NCI-H1930 (cell line): ENCODE results near the gene BOLA2B.
A peak's percentile ranks its signal among the peaks of the same experiment; 100 is the strongest.
"Not testable (repeated sequence)": the region's sequence is repeated elsewhere in the genome, so short reads cannot be mapped to it uniquely, and the experiment has no call there.

Experiments used
- DNase-seq, 2 experiments: peaks; one replicate each; lab custom pipeline; 2025; lab: John Stamatoyannopoulos, UW

BOLA2B gene

DNA sequence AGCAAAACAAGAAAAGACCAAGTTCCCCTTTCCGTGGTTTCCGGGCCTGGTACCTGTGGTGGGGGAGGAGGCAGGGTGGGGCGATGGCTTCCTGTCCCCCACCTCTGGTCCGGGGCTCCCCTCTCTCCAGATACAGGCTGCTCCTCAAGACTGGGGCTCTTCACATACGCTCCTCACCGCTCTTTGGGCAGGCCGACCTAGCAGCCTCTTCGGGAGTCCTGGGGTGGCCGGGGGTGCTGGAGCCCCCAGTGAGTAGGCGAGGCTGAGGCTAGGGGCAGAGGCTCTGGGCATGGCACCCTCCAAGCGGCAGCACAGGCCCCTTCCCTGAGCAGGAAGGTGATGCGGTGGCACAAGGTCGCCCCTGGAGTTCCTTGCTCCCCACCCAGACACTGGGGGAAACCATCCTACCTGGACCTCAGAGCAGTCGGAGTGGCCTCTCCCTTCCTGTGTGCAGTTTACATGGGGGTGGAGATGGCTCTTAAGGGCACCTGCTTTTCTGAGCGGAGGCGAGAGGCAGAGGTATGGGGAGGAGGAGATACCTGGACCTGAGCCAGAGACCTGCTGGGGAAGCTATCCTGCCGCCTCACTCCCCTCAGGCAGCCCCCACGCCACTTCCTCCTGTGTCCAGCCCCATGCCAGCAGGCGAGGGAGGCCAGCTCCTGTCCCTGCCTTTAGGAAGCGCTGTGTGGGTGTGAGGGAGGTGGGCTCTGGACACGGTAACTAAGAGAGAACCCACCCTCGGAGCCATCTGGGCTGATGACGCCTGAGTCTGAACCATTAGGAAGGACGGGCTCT lies 9.2 kb downstream of the BOLA2B start:
- DNase-seq: no peak

DNA sequence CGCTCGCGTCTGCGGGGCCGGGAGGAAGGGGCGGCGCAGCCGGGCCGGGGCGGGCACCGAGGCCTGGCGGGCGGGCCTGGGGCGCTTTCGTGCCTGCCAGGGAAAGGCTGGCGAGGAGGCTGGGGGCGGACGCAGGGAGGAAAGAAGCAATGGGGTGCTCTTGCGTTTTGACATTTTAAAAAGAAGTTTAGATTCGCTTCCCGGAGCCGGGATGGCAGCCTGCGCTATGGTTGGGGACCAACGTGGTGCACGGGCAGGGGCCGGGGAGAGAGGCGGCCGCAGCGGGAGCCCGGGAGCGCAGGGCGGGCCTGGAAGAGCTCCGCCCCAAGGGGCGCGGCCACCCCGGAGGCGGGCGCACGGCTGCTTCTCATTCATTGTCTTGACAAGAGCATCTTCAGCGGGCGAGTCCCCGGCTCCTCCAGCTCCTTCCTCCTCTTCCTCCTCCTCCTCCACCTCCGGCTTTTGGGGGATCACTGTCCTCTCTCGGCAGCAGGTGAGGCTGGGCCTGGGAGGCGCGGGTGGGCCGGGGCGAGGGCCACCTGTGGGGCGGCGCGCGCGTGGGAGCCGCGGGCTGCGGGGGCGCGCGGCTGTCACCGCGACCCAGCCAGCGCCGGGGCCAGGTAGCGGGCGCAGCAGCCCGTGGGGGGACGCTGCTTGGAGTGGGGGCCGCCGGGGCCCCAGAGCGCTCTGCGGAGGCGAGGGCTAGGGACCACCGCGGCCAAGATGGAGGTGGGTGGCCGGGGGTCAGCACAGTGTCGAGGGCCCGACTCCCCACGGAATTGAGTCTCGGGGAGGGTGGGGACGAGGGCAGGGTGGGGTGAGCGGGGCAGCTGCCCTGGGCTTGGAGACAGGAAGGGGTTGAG lies 10.0 kb downstream of the BOLA2B start, which contains the start of gene CORO1A:
Gene CORO1A, plus strand, starts transcription at position 370 of the 863 bp plus-strand sequence. CDS start 1,608 bp downstream, outside the sequence.
- peak; percentile 69 to 82 for DNase-seq

DNA sequence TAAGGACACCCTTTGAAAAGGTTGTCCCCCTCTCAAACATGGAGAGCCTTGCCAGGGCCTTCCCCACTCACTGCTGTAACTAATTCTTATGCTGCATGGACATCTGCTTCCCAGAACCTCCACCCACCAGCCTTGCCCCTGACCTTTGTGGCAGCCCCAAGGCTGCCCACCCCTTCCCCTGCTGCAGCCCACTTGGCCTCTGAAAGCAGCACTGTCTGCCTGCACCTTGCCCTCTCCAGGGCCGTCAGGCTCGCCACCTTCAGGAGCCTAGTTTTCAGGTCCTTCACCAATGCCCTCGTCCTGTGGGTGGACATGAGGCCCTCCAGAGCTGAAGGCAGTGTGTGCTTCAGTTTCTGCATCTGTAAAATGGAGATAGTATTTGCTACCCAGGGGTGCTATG lies 12.7 kb downstream of the BOLA2B start:
- no peak for DNase-seq

DNA sequence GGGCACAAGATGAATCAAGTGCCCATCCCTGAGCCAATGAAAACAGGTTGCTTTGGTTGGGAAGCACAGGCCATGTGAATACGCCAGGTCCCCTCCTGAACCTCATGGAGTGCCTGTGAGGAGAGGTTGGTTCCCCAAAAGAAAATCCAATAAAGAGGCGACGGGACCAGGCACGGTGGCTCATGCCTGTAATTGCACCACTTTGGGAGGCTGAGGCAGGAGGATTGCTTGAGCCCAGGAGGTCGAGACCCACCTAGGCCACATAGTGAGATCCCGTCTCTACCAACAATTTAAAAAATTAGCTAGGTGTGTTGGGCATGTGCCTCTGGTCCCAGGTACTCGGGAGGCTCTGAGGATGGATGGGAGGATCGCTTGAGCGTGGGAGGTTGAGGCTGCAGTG lies 13.5 kb downstream of the BOLA2B start:
- DNase-seq: no peak

DNA sequence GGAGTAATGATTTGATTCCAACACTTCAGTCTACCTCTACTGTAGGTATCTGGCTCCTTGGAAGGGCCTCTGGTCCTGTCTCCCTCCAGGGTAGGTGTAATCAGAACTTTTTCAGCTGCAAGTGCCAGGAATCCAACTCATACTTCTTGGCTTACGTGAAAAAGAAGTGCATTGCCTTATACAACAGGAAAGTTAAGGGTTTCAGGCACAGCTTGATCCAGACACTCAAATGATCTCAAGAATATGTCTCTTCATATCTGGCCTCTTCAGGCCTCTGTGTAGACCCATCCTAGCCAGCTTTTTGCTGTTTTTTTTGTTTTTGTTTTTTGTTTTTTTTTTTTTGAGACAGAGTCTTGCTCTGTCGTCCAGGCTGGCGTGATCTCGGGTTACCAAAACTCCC lies 14.3 kb downstream of the BOLA2B start:
- no peak for DNase-seq

DNA sequence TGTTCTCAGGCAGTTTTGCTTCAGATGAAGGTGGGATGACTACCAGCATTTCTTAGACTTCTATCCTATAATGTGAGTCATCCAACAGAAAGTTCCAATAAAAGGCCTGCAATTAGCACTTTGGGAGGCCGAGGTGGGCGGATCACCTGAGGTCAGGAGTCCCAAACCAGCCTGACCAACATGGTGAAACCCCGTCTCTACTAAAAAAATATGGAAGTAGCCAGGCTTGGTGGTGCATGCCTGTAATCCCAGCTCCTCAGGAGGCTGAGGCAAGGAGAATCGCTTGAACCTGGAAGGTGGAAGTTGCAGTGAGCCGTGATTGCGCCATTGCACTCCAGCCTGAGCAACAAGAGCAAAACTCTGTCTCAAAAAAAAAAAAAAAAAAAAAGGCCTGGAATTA lies 16.6 kb downstream of the BOLA2B start:
- not testable (repeated sequence) for DNase-seq

DNA sequence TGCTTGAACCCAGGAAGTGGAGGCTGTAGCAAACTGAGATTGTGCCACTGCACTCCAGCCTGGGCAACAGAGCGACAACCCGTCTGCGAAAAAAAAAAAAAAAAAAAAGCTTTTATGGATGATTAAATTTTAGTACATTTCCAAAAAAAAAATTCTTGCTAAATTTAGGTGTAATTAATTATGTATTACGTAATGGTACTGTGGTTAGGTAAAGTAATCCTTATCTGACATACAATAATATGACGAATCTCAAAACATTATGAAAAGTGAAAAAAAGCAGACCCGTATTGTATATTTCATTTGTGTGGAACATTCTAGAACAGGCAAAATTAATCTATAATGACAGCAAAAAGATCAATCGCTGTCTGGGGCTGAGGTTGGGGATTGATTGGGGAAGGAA lies 20.4 kb downstream of the BOLA2B start:
- no peak for DNase-seq

DNA sequence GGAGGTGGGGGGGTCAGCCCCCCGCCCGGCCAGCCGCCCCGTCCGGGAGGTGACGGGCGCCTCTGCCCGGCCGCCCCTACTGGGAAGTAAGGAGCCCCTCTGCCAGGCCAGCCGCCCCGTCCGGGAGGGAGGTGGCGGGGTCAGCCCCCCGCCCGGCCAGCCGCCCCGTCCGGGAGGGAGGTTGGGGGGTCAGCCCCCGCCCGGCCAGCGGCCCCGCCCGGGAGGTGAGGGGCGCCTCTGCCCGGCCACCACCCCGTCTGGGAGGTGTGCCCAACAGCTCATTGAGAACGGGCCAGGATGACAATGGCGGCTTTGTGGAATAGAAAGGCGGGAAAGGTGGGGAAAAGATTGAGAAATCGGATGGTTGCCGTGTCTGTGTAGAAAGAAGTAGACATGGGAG lies 23.3 kb downstream of the BOLA2B start:
- DNase-seq: not testable (repeated sequence)

DNA sequence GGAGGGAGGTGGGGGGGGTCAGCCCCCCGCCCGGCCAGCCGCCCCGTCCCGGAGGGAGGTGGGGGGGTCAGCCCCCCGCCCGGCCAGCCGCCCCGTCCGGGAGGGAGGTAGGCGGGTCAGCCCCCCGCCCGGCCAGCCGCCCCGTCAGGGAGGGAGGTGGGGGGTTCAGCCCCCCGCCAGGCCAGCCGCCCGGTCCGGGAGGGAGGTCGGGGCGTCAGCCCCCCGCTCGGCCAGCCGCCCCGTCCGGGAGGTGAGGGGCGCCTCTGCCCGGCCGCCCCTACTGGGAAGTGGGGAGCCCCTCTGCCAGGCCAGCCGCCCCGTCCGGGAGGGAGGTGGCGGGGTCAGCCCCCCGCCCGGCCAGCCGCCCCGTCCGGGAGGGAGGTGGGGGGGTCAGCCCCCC lies 24.1 kb downstream of the BOLA2B start:
- DNase-seq: not testable (repeated sequence)

DNA sequence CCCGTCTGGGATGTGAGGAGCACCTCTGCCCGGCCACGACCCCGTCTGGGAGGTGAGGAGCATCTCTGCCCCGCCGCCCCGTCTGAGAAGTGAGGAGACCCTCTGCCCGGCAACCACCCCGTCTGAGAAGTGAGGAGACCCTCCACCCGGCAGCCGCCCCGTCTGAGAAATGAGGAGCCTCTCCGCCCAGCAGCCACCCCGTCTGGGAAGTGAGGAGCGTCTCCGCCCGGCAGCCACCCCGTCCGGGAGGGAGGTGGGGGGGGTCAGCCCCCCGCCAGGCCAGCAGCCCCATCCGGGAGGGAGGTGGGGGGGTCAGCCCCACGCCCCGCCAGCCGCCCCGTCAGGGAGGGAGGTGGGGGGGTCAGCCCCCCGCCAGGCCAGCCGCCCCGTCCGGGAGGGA lies 24.7 kb downstream of the BOLA2B start:
- not testable (repeated sequence) for DNase-seq

DNA sequence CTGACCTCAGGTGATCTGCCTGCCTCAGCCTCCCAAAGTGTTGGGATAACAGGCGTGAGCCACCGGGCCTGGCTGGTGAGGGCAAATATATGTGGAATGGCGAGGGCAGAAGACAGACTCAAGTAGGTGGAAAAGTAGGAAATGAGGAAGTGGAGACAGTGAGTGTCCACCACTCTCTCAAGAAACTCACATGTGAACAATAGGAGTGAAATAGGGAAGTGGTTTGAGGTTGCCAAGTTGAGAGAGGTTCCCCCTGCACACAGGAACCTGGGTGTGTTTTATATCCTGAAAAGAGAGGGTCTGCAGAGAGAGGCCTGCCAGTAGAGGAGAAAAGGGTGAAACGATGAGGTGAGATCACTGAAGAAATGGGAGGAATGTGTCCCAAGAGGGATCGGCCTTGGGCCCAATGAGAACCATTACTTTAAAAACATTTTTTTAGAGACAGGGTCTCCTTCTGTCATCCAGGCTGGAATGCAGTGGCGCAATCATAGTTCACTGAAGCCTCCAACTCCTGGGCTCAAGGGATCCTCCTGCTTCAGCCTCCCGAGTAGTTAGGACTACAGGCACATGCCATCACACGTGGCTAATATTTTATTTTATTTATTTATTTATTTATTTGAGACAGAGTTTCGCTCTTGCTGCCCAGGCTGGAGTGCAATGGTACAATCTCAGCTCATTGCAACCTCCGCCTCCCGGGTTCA lies 27.1 kb downstream of the BOLA2B start:
- no peak for DNase-seq

DNA sequence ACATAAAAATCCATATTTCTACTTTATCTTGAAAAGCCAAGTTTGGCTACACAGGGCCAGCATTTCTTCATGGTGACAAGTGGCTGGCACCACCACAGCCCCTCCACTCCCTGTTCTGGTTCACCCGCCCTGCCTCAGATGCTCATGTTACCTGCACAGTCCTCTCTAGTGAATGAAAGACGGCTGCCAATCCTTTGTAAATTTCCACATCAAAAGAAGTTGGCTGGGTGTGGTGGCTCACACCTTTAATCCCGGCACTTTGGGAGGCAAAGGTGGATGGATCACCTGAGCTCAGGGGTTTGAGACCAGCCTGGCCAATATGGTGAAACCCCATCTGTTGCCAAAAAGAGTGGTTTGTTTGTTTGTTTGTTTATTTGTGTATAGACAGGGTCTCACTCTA lies 29.9 kb downstream of the BOLA2B start:
- DNase-seq: no peak

DNA sequence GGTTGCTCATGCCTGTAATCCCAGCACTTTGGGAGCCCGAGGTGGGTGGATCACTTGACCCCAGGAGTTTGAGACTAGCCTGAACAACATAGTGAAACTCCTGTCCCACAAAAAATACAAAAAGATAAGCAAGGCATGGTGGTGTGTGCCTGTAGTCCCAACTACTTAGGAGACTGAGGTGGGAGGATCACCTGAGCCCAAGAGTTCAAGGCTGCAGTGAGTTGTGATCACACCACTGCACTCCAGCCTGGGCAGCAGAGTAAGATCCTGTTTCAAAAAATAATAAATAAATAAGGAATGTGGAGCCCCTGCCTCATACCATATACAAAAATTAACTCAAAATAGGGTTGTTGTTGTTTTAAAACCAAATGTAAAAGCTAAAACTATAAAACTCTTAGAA lies 36.3 kb downstream of the BOLA2B start:
- DNase-seq: no peak

DNA sequence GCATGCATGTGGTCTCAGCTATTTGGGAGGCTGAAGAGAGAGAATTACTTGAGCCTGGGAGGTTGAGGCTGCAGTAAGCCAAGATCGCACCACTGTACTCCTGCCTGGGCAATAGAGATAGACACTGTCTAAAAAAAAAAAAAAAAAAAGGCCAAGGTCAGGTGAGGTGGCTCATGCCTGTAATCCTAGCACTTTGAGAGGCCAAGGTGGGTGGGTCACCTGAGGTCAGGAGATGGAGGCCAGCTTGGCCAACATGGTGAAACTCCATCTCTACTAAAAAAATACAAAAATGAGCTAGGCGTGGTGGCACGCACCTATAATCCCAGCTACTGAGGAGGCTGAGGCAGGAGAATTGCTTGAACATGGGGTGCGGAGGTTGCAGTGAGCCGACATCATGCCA lies 38.3 kb downstream of the BOLA2B start:
- DNase-seq: no peak

DNA sequence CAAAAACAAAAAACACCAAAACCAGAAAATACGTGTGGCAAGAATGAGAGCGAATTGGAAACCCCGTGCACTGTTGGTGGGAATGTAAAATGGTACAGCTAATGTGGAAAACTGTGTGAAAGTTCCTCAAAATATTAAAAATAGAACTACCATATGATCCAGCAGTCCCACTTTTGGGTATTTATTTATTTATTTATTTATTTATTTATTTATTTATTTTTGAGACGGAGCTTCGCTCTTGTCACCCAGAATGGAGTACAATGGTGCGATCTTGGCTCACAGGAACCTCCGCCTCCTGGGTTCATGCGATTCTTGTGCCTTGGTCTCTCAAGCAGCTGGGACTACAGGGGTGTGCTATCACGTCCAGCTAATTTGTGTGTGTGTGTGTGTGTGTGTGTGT lies 40.9 kb downstream of the BOLA2B start:
- no peak for DNase-seq

DNA sequence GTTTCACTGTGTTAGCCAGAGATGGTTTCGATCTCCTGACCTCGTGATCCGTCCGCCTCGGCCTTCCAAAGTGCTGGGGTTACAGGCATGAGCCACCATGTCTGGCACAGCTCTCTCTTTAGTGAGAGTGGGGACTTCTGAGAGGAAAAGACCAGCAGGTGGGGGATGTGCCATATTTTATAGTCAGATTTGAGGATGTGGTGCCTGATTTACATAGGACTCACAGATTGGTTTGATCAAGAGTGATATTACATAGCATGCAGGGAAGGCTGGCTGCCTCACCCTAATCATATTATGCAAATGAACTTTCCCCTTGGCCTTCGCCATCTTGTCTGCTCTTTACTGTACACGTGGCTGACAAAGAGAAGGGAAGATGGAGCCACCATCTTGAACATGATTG lies 42.4 kb downstream of the BOLA2B start:
- no peak for DNase-seq

DNA sequence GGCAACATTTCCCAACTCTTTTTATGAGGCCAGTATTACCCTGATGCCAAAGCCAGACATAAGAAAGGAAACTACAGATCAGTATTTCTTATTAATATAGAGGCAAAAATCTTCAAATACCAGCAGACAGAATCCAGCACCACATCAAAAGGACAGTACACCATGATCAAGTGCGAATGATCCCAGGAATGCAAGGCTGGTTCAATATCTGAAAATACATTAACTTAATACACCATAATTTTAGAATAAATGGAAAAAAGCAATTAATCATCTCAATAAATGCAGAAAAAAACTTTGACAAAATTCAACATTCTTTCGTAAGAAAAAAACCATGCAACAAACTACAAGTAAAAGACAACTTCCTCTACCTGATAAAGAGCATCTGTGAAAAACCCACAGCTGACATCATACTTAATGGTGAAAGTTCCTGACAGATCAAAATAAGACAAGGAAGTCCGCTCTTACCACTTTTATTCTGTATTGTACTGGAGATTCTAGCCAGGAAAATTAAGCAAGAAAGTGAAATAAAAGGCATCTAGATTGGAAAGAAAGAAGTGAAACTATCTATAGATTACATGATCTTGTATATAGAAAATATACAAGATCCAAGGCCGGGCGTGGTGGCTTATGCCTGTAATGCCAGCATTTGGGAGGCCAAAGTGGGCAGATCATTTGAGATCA lies 44.1 kb downstream of the BOLA2B start:
- no peak for DNase-seq

DNA sequence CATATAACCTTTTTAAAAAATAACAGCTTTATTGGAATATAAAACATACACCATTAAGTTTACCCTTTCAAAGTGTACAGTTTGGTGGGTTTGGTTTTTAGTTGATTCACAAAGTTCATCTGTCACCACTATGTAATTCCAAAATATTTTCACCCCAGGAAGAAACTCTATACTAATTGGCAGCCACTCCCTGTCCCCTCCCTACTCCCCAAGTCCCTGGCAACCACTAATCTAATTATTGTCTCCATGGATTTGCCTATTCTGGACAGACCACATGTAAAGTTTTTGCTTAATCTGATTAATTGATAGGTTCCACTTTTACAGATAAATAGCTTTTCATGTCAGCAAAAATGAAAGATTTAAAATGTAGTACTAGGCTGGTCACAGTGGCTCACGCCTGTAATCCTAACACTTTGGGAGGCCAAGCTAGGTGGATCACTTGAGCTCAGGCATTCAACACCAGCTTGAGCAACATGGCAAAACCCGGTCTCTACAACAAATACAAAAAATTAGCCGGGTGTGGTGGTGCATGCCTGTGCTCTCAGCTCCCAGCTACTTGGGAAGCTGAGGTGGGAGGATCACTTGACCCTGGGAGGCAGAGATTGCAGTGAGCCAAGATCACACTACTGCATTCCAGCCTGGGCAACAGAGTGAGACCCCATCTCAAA lies 45.5 kb downstream of the BOLA2B start:
- DNase-seq: no peak

DNA sequence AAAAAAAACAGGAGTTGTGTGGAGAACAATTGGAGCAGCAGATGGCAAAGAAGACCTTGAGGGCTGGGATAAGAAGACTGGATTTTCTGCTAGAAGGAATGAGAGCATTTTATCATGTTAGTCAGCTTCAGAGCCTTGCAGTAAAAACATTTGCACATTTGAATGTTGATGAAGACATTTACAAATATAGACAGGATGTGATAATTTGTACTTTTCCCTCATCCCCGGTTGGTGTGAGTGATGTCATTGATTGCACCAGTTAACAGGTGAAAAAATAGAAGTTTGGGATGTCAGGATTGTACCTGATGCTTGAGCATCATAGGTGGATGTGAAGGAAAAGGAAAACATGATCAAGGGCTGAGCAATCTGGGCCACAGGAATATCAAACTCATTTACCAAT lies 47.8 kb downstream of the BOLA2B start:
- DNase-seq: no peak

DNA sequence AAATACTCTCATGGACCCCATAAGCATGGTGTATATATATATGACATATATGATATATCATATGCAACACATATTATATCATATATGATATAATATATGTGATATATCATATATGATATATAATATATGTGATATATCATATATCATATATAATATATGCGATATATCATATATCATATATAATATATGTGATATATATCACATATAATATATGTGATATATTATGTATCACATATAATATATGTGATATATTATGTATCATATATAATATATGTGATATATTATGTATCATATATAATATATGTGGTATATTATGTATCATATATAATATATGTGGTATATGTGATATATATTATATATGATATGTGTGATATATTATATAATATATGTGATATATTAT lies 48.5 kb downstream of the BOLA2B start:
- no peak for DNase-seq

DNA sequence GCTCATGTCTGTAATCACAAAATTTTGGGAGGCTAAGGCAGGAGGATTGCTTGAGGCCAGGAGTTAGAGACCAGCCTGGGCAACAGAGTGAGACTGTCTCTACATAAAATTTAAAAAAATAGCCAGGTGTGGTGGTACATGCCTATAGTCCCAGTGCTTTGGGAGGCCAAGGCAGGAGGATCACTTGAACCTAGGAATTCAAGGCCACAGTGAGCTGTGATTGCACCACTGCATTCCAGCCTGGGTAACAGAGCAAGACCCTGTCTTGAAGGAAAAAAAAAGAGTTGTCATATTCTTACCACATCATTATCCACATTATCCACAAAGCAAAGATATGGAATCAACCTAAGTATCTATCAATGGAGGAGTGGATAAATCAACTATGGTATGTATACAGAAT lies 49.4 kb downstream of the BOLA2B start:
- DNase-seq: no peak

DNA sequence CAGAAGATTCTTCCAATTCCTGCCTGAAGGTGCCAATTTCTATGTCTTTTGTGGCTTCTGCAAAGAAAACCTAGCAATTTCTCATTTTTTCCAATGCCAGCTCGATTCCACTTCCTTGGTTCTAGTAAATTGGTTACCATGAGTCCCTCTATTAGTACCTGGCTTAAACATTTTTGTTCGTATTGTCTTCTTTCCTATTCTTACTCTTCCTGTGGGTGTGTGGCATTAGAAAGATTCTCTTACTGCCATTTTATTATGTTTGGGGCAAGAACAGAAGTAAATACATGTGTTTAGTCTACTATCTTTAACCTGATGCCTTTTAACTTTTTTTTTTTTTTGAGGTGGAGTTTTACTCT lies 50.1 kb downstream of the BOLA2B start:
- no peak for DNase-seq
